WTC11 (cell line): ENCODE measurements around the gene TMEM186. TPM values are rescaled to one million over a fixed set of nuclear protein-coding genes. Genes with fewer than 3 reads are reported as not detected.

Source experiments
- ATAC-seq: fragments of 200-7000 bp; cut with Tn5 transposase; 2 replicates; pipeline ENCODE4 v1.10.0; 2021; ENCODE audit warnings: mild to moderate bottlenecking, moderate library complexity
- CTCF ChIA-PET: fragments of 300-600 bp; sonication (Branson Sonifier 250); formaldehyde crosslinking; loops from one replicate; lab custom pipeline; 2021; ENCODE audit warnings: antibody characterized with exemption; lab: Charles Lee
- POLR2A ChIA-PET: fragments of 350-600 bp; sonication (Branson Sonifier 250); formaldehyde crosslinking; loops from one replicate; lab custom pipeline; 2021; ENCODE audit warnings: antibody characterized with exemption; lab: Charles Lee
- DNase-seq: peaks from one replicate; pipeline ENCODE4 v3.0.0; 2021; ENCODE audit warnings: low spot score
- H3K27ac Mint-ChIP-seq: 2 replicates; pipeline ENCODE4 v1.8.0; 2021; ENCODE audit warnings: mixed read lengths
- H3K27me3 Mint-ChIP-seq: 2 replicates; pipeline ENCODE4 v1.8.0; 2021; ENCODE audit warnings: low read depth, mild to moderate bottlenecking, moderate library complexity, mixed read lengths
- H3K36me3 Mint-ChIP-seq: 2 replicates; pipeline ENCODE4 v1.8.0; 2021; ENCODE audit warnings: mixed read lengths
- H3K4me1 Mint-ChIP-seq: 2 replicates; pipeline ENCODE4 v1.8.0; 2022; ENCODE audit warnings: mixed read lengths
- H3K4me3 Mint-ChIP-seq: 2 replicates; pipeline ENCODE4 v1.8.0; 2021; ENCODE audit warnings: mild to moderate bottlenecking, moderate library complexity, mixed read lengths
- H3K9me3 Mint-ChIP-seq: 2 replicates; pipeline ENCODE4 v1.8.0; 2021; ENCODE audit warnings: mixed read lengths
- ATF6 ChIP-seq: sonication (generic); formaldehyde crosslinking; IDR thresholded peaks from 2 replicates; pipeline ENCODE4 v1.8.1; 2023; ENCODE audit warnings: mild to moderate bottlenecking, missing genetic modification reagents
- CREB1 ChIP-seq: sonication (generic); formaldehyde crosslinking; IDR thresholded peaks from 2 replicates; pipeline ENCODE4 v1.8.0; 2023; ENCODE audit warnings: mild to moderate bottlenecking, missing genetic modification reagents
- ELF4 ChIP-seq: sonication (generic); formaldehyde crosslinking; IDR thresholded peaks from 2 replicates; pipeline ENCODE4 v1.8.1; 2022; ENCODE audit warnings: low read depth, mild to moderate bottlenecking, moderate library complexity, missing genetic modification reagents
- GRHL2 ChIP-seq: fragments of 250-450 bp; sonication (Bioruptor Pico); IDR thresholded peaks from 2 replicates; pipeline ENCODE4 v1.8.0; 2022; ENCODE audit warnings: mild to moderate bottlenecking, moderate library complexity; ENCODE audit not compliant: insufficient replicate concordance, severe bottlenecking
- KAT7 ChIP-seq: sonication (generic); formaldehyde crosslinking; IDR thresholded peaks from 2 replicates; pipeline ENCODE4 v1.8.1; 2023; ENCODE audit warnings: missing genetic modification reagents, mild to moderate bottlenecking, borderline replicate concordance
- NR2C2 ChIP-seq: sonication (generic); formaldehyde crosslinking; IDR thresholded peaks from 2 replicates; pipeline ENCODE4 v1.8.0; 2022; ENCODE audit warnings: mild to moderate bottlenecking, missing genetic modification reagents
- OVOL2 ChIP-seq: fragments of 250-450 bp; sonication (Bioruptor Pico); IDR thresholded peaks from 2 replicates; pipeline ENCODE4 v1.9.0; 2021; ENCODE audit warnings: mild to moderate bottlenecking, borderline replicate concordance
- SP1 ChIP-seq: sonication (generic); formaldehyde crosslinking; conservative IDR thresholded peaks from 2 replicates; pipeline ENCODE4 v1.8.1; 2022; ENCODE audit warnings: missing genetic modification reagents
- ZNF423 ChIP-seq: fragments of 250-450 bp; sonication (Bioruptor Pico); IDR thresholded peaks from 2 replicates; pipeline ENCODE4 v2.1.2; 2022; ENCODE audit warnings: mild to moderate bottlenecking, moderate library complexity
- ZNF532 ChIP-seq: fragments of 250-450 bp; sonication (Bioruptor Pico); IDR thresholded peaks from 2 replicates; pipeline ENCODE4 v1.9.0; 2021; ENCODE audit warnings: mild to moderate bottlenecking, borderline replicate concordance
- total RNA-seq: library from RNA; stranded (reverse); gene quantifications from 3 replicates; pipeline ENCODE4 v1.2.3, GENCODE V29; 2021
- TF ChIP-seq, protein P1 (sequence below): sonication (generic); formaldehyde crosslinking; IDR thresholded peaks from 2 replicates; pipeline ENCODE4 v1.8.1; 2022; ENCODE audit warnings: mild to moderate bottlenecking, missing genetic modification reagents, moderate library complexity, borderline replicate concordance
- TF ChIP-seq, protein P2 (sequence below): fragments of 250-450 bp; sonication (Bioruptor Pico); IDR thresholded peaks from 2 replicates; pipeline ENCODE4 v1.9.0; 2021; ENCODE audit warnings: moderate library complexity, mild to moderate bottlenecking, inconsistent platforms, borderline replicate concordance
- TF ChIP-seq, protein P3 (sequence below): sonication (generic); formaldehyde crosslinking; IDR thresholded peaks from 2 replicates; pipeline ENCODE4 v1.8.0; 2023; ENCODE audit warnings: missing genetic modification reagents
- TF ChIP-seq, protein P4 (sequence below): sonication (generic); formaldehyde crosslinking; IDR thresholded peaks from 2 replicates; pipeline ENCODE4 v1.8.0; 2022; ENCODE audit warnings: mild to moderate bottlenecking, missing genetic modification reagents

Gene TMEM186
- total RNA-seq, 1 experiment from 2014 or later = 17.8 TPM

DNA sequence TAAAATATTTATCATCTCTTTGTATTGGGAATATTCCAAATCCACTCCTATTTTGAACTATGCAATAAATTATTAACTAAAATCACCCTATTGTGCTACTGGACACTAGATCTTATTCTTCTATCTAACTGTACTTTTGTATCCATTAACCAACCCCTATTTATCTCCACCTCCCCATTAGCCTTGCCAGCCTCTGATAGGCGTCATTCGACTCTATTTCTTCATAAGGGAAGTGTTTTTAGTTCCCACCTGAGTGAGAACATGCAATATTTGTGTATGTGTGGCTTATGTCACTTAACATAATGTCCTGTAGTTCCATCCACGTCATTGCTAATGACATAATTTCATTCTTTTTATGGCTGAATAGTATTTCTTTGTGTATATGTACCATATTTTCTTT lies 23.9 kb downstream of the TMEM186 start (continued):
- TF ChIP-seq, protein P1, sequence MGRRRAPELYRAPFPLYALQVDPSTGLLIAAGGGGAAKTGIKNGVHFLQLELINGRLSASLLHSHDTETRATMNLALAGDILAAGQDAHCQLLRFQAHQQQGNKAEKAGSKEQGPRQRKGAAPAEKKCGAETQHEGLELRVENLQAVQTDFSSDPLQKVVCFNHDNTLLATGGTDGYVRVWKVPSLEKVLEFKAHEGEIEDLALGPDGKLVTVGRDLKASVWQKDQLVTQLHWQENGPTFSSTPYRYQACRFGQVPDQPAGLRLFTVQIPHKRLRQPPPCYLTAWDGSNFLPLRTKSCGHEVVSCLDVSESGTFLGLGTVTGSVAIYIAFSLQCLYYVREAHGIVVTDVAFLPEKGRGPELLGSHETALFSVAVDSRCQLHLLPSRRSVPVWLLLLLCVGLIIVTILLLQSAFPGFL = no peak
- TF ChIP-seq ZNF532 (CRISPR knock-in tag) (no peak), NR2C2 (CRISPR knock-in tag) (no peak), CREB1 (CRISPR knock-in tag) (no peak), KAT7 (no peak), ELF4 (no peak), ATF6 (CRISPR knock-in tag) (no peak), GRHL2 (CRISPR knock-in tag) (no peak)

GRCh38 chr16:8768692-8769091 lies 28.7 kb downstream of the TMEM186 start:
- no peaks in the 10 kb centered on the region for H3K27me3 Mint-ChIP-seq
- DNase-seq (peak; percentile 16), ATAC-seq (peak; percentile 61)
- ChIA-PET POLR2A (no interaction called here), CTCF (no interaction called here)
- no peaks in the 10 kb centered on the region for H3K36me3 Mint-ChIP-seq
- no peaks in the 10 kb centered on the region for H3K9me3 Mint-ChIP-seq
- no peak for TF ChIP-seq SP1
- TF ChIP-seq, protein P2, sequence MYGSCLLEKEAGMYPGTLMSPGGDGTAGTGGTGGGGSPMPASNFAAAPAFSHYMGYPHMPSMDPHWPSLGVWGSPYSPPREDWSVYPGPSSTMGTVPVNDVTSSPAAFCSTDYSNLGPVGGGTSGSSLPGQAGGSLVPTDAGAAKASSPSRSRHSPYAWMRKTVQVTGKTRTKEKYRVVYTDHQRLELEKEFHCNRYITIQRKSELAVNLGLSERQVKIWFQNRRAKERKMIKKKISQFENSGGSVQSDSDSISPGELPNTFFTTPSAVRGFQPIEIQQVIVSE (CRISPR knock-in tag) = no peak
- TF ChIP-seq, protein P3, sequence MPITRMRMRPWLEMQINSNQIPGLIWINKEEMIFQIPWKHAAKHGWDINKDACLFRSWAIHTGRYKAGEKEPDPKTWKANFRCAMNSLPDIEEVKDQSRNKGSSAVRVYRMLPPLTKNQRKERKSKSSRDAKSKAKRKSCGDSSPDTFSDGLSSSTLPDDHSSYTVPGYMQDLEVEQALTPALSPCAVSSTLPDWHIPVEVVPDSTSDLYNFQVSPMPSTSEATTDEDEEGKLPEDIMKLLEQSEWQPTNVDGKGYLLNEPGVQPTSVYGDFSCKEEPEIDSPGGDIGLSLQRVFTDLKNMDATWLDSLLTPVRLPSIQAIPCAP (CRISPR knock-in tag) = no peak
- TF ChIP-seq ZNF423 (CRISPR knock-in tag) = no peak
- H3K4me3 Mint-ChIP-seq = no peak overlapping the region
- peaks cover 17% of the 10 kb centered on the region for H3K4me1 Mint-ChIP-seq
- H3K27ac Mint-ChIP-seq = no peak overlapping the region; the same call in 1 of the 2 replicates

DNA sequence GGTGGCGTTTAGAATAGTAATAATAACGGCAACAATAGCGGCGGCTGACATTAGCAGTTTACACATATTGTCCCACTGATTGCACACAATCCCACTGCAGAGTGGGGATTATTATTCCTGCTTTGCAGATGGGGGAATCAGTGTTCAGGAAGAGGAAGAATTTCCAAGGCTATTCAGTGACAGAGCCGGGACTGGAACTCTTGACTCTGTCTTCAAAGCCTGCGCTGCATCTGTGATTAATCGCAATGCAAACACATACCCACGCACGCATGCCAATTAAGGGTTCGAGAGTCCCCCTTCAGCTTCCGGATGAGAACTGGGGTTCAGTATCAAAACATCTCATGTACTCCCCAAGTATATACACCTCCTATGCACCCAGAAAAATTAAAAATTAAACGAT lies 29.2 kb downstream of the TMEM186 start:
- Mint-ChIP-seq H3K27ac (no peak overlapping the region), H3K4me1 (peaks cover 18% of the 10 kb centered on the region), H3K9me3 (no peaks in the 10 kb centered on the region), H3K36me3 (no peaks in the 10 kb centered on the region), H3K27me3 (no peaks in the 10 kb centered on the region), H3K4me3 (no peak overlapping the region)
- ChIA-PET CTCF (no interaction called here), POLR2A (no interaction called here)
- DNase-seq (no peak), ATAC-seq (no peak)
- TF ChIP-seq, protein P4, sequence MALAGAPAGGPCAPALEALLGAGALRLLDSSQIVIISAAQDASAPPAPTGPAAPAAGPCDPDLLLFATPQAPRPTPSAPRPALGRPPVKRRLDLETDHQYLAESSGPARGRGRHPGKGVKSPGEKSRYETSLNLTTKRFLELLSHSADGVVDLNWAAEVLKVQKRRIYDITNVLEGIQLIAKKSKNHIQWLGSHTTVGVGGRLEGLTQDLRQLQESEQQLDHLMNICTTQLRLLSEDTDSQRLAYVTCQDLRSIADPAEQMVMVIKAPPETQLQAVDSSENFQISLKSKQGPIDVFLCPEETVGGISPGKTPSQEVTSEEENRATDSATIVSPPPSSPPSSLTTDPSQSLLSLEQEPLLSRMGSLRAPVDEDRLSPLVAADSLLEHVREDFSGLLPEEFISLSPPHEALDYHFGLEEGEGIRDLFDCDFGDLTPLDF (CRISPR knock-in tag) = no peak
- no peak for TF ChIP-seq OVOL2 (CRISPR knock-in tag)
